HEK293 (cell line): ENCODE data around the gene ANKRD65.

Experiments used
- SP3 ChIP-seq: fragments of 450-650 bp; formaldehyde crosslinking; IDR thresholded peaks from 2 replicates; pipeline ENCODE4 v1.5.1; 2016; ENCODE audit warnings: missing biosample characterization, missing genetic modification characterization
- ZEB2 ChIP-seq: fragments of 450-650 bp; formaldehyde crosslinking; IDR thresholded peaks from 2 replicates; pipeline ENCODE4 v1.5.1; 2016; ENCODE audit warnings: missing biosample characterization, missing genetic modification characterization
- ZFP37 ChIP-seq: fragments of 450-650 bp; formaldehyde crosslinking; IDR thresholded peaks from 2 replicates; pipeline ENCODE4 v1.5.1; 2016; ENCODE audit warnings: missing biosample characterization, missing genetic modification characterization
- ZNF510 ChIP-seq: fragments of 450-650 bp; formaldehyde crosslinking; IDR thresholded peaks from 2 replicates; pipeline ENCODE4 v1.5.1; 2018; ENCODE audit warnings: mild to moderate bottlenecking, missing genetic modification characterization, missing biosample characterization; ENCODE audit not compliant: insufficient replicate concordance
- TF ChIP-seq, protein P1 (sequence below): fragments of 450-650 bp; formaldehyde crosslinking; IDR thresholded peaks from 2 replicates; pipeline ENCODE4 v1.5.1; 2016; ENCODE audit warnings: missing biosample characterization, missing genetic modification characterization
- TF ChIP-seq, protein P2 (sequence below): fragments of 450-650 bp; formaldehyde crosslinking; IDR thresholded peaks from 2 replicates; pipeline ENCODE4 v1.5.1; 2016; ENCODE audit warnings: missing biosample characterization, missing genetic modification characterization, low read depth

DNA sequence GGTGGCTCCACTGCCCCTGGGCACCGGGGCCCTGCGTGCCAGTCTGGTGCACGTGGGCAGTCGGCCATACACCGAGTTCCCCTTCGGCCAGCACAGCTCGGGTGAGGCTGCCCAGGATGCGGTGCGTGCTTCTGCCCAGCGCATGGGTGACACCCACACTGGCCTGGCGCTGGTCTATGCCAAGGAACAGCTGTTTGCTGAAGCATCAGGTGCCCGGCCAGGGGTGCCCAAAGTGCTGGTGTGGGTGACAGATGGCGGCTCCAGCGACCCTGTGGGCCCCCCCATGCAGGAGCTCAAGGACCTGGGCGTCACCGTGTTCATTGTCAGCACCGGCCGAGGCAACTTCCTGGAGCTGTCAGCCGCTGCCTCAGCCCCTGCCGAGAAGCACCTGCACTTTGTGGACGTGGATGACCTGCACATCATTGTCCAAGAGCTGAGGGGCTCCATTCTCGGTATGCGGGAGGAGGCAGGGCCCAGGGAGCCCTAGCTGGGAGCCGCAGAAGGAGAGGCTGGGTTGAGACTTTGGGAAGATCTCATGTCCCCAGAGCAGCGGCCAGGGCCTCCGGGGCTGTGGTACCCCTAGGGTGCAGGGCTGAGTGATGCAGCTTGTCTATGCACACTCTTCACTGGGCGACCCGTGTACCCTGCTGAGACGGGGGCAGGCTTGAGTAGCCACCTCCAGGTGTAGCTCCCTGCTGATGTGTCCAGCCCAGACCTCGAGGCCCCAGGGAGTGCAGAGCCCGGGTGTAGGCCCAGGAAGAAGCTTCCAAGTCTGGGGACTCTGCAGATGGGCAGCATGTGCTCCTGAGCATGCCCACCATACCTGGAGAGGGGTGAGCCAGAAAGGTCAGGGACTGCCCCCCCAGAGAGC lies 16.2 kb upstream of the ANKRD65 start:
- TF ChIP-seq ZNF510 (tag by site-specific recombination) = no peak
- TF ChIP-seq, protein P1, sequence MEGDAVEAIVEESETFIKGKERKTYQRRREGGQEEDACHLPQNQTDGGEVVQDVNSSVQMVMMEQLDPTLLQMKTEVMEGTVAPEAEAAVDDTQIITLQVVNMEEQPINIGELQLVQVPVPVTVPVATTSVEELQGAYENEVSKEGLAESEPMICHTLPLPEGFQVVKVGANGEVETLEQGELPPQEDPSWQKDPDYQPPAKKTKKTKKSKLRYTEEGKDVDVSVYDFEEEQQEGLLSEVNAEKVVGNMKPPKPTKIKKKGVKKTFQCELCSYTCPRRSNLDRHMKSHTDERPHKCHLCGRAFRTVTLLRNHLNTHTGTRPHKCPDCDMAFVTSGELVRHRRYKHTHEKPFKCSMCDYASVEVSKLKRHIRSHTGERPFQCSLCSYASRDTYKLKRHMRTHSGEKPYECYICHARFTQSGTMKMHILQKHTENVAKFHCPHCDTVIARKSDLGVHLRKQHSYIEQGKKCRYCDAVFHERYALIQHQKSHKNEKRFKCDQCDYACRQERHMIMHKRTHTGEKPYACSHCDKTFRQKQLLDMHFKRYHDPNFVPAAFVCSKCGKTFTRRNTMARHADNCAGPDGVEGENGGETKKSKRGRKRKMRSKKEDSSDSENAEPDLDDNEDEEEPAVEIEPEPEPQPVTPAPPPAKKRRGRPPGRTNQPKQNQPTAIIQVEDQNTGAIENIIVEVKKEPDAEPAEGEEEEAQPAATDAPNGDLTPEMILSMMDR (tag by site-specific recombination) = no peak
- TF ChIP-seq, protein P2, sequence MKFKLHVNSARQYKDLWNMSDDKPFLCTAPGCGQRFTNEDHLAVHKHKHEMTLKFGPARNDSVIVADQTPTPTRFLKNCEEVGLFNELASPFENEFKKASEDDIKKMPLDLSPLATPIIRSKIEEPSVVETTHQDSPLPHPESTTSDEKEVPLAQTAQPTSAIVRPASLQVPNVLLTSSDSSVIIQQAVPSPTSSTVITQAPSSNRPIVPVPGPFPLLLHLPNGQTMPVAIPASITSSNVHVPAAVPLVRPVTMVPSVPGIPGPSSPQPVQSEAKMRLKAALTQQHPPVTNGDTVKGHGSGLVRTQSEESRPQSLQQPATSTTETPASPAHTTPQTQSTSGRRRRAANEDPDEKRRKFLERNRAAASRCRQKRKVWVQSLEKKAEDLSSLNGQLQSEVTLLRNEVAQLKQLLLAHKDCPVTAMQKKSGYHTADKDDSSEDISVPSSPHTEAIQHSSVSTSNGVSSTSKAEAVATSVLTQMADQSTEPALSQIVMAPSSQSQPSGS (tag by site-specific recombination) = no peak
- TF ChIP-seq SP3 (tag by site-specific recombination) = no peak
- no peak for TF ChIP-seq ZFP37
- no peak for TF ChIP-seq ZEB2 (tag by site-specific recombination)
